Hepatocyte (in vitro differentiated cells): ENCODE results near the gene CSPG4. TPM values are rescaled to one million over a fixed set of nuclear protein-coding genes. Genes with fewer than 3 reads are reported as not detected.

Experiments used
- DNase-seq: peaks from one replicate; pipeline ENCODE4 v3.0.0-alpha.2; 2016; ENCODE audit warnings: low spot score
- H2AFZ ChIP-seq: fragments of 200-600 bp; sonication (generic); 2 replicates; pipeline ENCODE4 v1.6.0; 2016; ENCODE audit warnings: antibody characterized with exemption, mild to moderate bottlenecking
- H3K27ac ChIP-seq: fragments of 200-600 bp; sonication (generic); 2 replicates; pipeline ENCODE4 v1.5.1; 2016; ENCODE audit warnings: mild to moderate bottlenecking
- H3K27me3 ChIP-seq: fragments of 200-600 bp; sonication (generic); 2 replicates; pipeline ENCODE4 v1.6.1; 2016
- H3K36me3 ChIP-seq: fragments of 200-600 bp; sonication (generic); replicated peaks from 2 replicates; pipeline ENCODE4 v1.5.1; 2016; ENCODE audit warnings: low read depth; ENCODE audit not compliant: insufficient read depth
- H3K4me1 ChIP-seq: fragments of 200-600 bp; sonication (generic); 2 replicates; pipeline ENCODE4 v1.5.1; 2016; ENCODE audit warnings: mild to moderate bottlenecking, moderate library complexity; ENCODE audit not compliant: insufficient read depth
- H3K4me2 ChIP-seq: fragments of 200-600 bp; sonication (generic); 2 replicates; pipeline ENCODE4 v1.6.0; 2016
- H3K4me3 ChIP-seq: fragments of 200-600 bp; sonication (generic); 2 replicates; pipeline ENCODE4 v1.5.1; 2016; ENCODE audit warnings: mild to moderate bottlenecking
- H3K79me2 ChIP-seq: fragments of 200-600 bp; sonication (generic); 2 replicates; pipeline ENCODE4 v1.6.0; 2017; ENCODE audit warnings: mild to moderate bottlenecking
- H3K9me2 ChIP-seq: fragments of 200-600 bp; sonication (generic); replicated peaks from 2 replicates; pipeline ENCODE4 v1.6.0; 2017; ENCODE audit warnings: mild to moderate bottlenecking; ENCODE audit not compliant: insufficient read depth
- H3K9me3 ChIP-seq: fragments of 200-600 bp; sonication (generic); 2 replicates; pipeline ENCODE4 v1.5.1; 2016; ENCODE audit warnings: low read depth, mild to moderate bottlenecking
- H4K20me1 ChIP-seq: fragments of 200-600 bp; sonication (generic); 2 replicates; pipeline ENCODE4 v1.6.0; 2016; ENCODE audit warnings: mild to moderate bottlenecking; ENCODE audit not compliant: insufficient read depth, poor library complexity, severe bottlenecking
- CTCF ChIP-seq: fragments of 200-600 bp; sonication (generic); IDR thresholded peaks from 2 replicates; pipeline ENCODE4 v1.5.1; 2016; ENCODE audit warnings: antibody characterized with exemption, mild to moderate bottlenecking; ENCODE audit not compliant: poor library complexity
- EZH2 ChIP-seq: fragments of 200-600 bp; sonication (generic); IDR thresholded peaks from 2 replicates; pipeline ENCODE4 v1.6.1; 2016; ENCODE audit warnings: antibody characterized with exemption, mild to moderate bottlenecking, borderline replicate concordance
- EZH2phosphoT487 ChIP-seq: fragments of 200-600 bp; sonication (generic); IDR thresholded peaks from one replicate; pipeline ENCODE4 v1.6.1; 2018; ENCODE audit warnings: antibody characterized with exemption, mild to moderate bottlenecking, low read depth, moderate library complexity; ENCODE audit not compliant: unreplicated experiment, severe bottlenecking
- WGBS: methylation state at CpG from one replicate; pipeline ENCODE4 v1.1.6; 2016; ENCODE audit warnings: low lambda C conversion rate; ENCODE audit errors: missing lambda C conversion rate; 5-methylcytosine and 5-hydroxymethylcytosine counted together
- polyA plus RNA-seq: library from polyadenylated mRNA; unstranded; fragments of >200 nt; fragmentation: Nextera tagmentation; extraction: Ambion mirVana; gene quantifications from 2 replicates; pipeline ENCODE4 v1.2.1, GENCODE V29; 2016
- total RNA-seq: library from RNA; depleted of rRNA; stranded (reverse); fragments of >200 nt; gene quantifications from 2 replicates; pipeline ENCODE4 v1.2.3, GENCODE V29; 2014

CSPG4 gene
- total and polyA plus RNA-seq, 2 experiments from 2014 or later = 6.4 to 7.8 TPM

GRCh38 chr15:75663931-75664421, 48.7 kb downstream of the CSPG4 start:
- no peaks in the 10 kb centered on the region for H3K27me3 ChIP-seq
- WGBS = 51% methylated on average over 11 of the region's 11 CpGs
- H3K9me3 ChIP-seq = no peaks in the 10 kb centered on the region
- peak overlapping the region; percentile 84 for H3K27ac ChIP-seq
- H2AFZ ChIP-seq = no peak overlapping the region
- DNase-seq = peak; percentile 51
- no peaks in the 10 kb centered on the region for H3K36me3 ChIP-seq
- H4K20me1 ChIP-seq = no peaks in the 10 kb centered on the region
- TF ChIP-seq EZH2phosphoT487 (no peak), EZH2 (no peak), CTCF (no peak)
- peaks cover 3% of the 10 kb centered on the region for H3K79me2 ChIP-seq
- peak overlapping the region; percentile 54 for H3K4me2 ChIP-seq
- no peaks in the 10 kb centered on the region for H3K9me2 ChIP-seq
- H3K4me1 ChIP-seq = peaks cover 58% of the 10 kb centered on the region
- no peak overlapping the region for H3K4me3 ChIP-seq

- TF ChIP-seq EZH2phosphoT487 = no peak
- no peak for TF ChIP-seq EZH2
- no peak for TF ChIP-seq CTCF
- no peak for DNase-seq
- peaks cover 58% of the 10 kb centered on the region for H3K4me1 ChIP-seq
- no peaks in the 10 kb centered on the region for H3K9me2 ChIP-seq
- H3K36me3 ChIP-seq = no peaks in the 10 kb centered on the region
- H3K79me2 ChIP-seq = peaks cover 5% of the 10 kb centered on the region
- H2AFZ ChIP-seq = no peak overlapping the region
- H4K20me1 ChIP-seq = no peaks in the 10 kb centered on the region
- peak overlapping the region; percentile 84 for H3K27ac ChIP-seq
- H3K4me2 ChIP-seq = no peak overlapping the region
- H3K27me3 ChIP-seq = no peaks in the 10 kb centered on the region
- H3K9me3 ChIP-seq = no peaks in the 10 kb centered on the region
- 93% methylated on average over 9 of the region's 9 CpGs for WGBS
- no peak overlapping the region for H3K4me3 ChIP-seq
Measured at GRCh38 chr15:75662823-75663519, 49.7 kb downstream of the CSPG4 start.

GRCh38 chr15:75661756-75662140, 50.9 kb downstream of the CSPG4 start:
- Histone ChIP-seq H3K36me3 (no peaks in the 10 kb centered on the region), H3K4me3 (no peak overlapping the region), H2AFZ (no peak overlapping the region), H3K4me1 (peaks cover 51% of the 10 kb centered on the region), H4K20me1 (no peaks in the 10 kb centered on the region), H3K9me3 (no peaks in the 10 kb centered on the region), H3K27ac (peak overlapping the region; percentile 89), H3K9me2 (no peaks in the 10 kb centered on the region), H3K4me2 (peak overlapping the region; percentile 41), H3K27me3 (no peaks in the 10 kb centered on the region), H3K79me2 (peaks cover 6% of the 10 kb centered on the region)
- 85% methylated on average over 3 of the region's 3 CpGs for WGBS
- DNase-seq = no peak
- no peak for TF ChIP-seq EZH2phosphoT487
- TF ChIP-seq EZH2 = no peak
- TF ChIP-seq CTCF = no peak
